PC-9 (cell line): Measurements from ENCODE around the gene SH3RF3. TPM values are rescaled to one million over a fixed set of nuclear protein-coding genes. Genes with fewer than 3 reads are reported as not detected.

Source experiments
- BruUV-seq: library from RNA; stranded (reverse); fragments of 400-500 nt; replicated peaks from 2 replicates; lab custom pipeline; 2021; lab: Mats Ljungman, UMichigan
- CTCF ChIA-PET: fragments of 300-600 bp; sonication (Branson Sonifier 250); formaldehyde crosslinking; loops from one replicate; lab custom pipeline; 2022; ENCODE audit warnings: antibody characterized with exemption; lab: Charles Lee
- POLR2A ChIA-PET: fragments of 300-600 bp; sonication (Branson Sonifier 250); formaldehyde crosslinking; loops from one replicate; lab custom pipeline; 2022; ENCODE audit warnings: antibody characterized with exemption; ENCODE audit not compliant: unreplicated experiment; lab: Charles Lee
- DNase-seq, 2 experiments: peaks; one replicate each; pipeline versions ENCODE4 v3.0.0 to v3.0.0-alpha.2; 2015 to 2022; ENCODE audit warnings: mixed read lengths in 1 of 2
- H2AFZ ChIP-seq: fragments of 200-600 bp; sonication (generic); 2 replicates; pipeline ENCODE4 v1.8.1; 2017; ENCODE audit warnings: antibody characterized with exemption
- H3F3A ChIP-seq: fragments of 200-600 bp; sonication (generic); 2 replicates; pipeline ENCODE4 v1.8.1; 2017; ENCODE audit warnings: antibody characterized with exemption, mild to moderate bottlenecking, low read depth; ENCODE audit not compliant: insufficient read depth
- H3K27ac ChIP-seq: fragments of 200-600 bp; sonication (generic); 2 replicates; pipeline ENCODE4 v1.6.1; 2016; ENCODE audit warnings: mixed run types
- H3K27me3 ChIP-seq: fragments of 200-600 bp; sonication (generic); 2 replicates; pipeline ENCODE4 v1.6.1; 2016; ENCODE audit warnings: low read depth, mixed run types; ENCODE audit not compliant: insufficient read depth
- H3K36me3 ChIP-seq: fragments of 200-600 bp; sonication (generic); 2 replicates; pipeline ENCODE4 v1.6.1; 2016; ENCODE audit warnings: low read depth, mixed run types
- H3K4me1 ChIP-seq: fragments of 200-600 bp; sonication (generic); replicated peaks from 2 replicates; pipeline ENCODE4 v1.6.1; 2016; ENCODE audit warnings: mixed run types; ENCODE audit not compliant: insufficient read depth
- H3K4me2 ChIP-seq: fragments of 200-600 bp; sonication (generic); 2 replicates; pipeline ENCODE4 v1.6.1; 2017; ENCODE audit warnings: mixed run types
- H3K4me3 ChIP-seq: fragments of 200-600 bp; sonication (generic); 2 replicates; pipeline ENCODE4 v1.6.1; 2016; ENCODE audit warnings: mixed run types
- H3K79me2 ChIP-seq: fragments of 200-600 bp; sonication (generic); 2 replicates; pipeline ENCODE4 v1.6.1; 2017; ENCODE audit warnings: low read depth, mixed run types
- H3K9me2 ChIP-seq: fragments of 200-600 bp; sonication (generic); 2 replicates; pipeline ENCODE4 v1.8.1; 2017; ENCODE audit warnings: mild to moderate bottlenecking; ENCODE audit not compliant: insufficient read depth
- H3K9me3 ChIP-seq: fragments of 200-600 bp; sonication (generic); 2 replicates; pipeline ENCODE4 v1.8.1; 2016; ENCODE audit warnings: low read depth; ENCODE audit not compliant: insufficient read depth
- H4K20me1 ChIP-seq: fragments of 200-600 bp; sonication (generic); 2 replicates; pipeline ENCODE4 v1.8.1; 2017; ENCODE audit not compliant: insufficient read depth
- CTCF ChIP-seq: fragments of 200-600 bp; sonication (generic); conservative IDR thresholded peaks from 2 replicates; pipeline ENCODE4 v1.6.1; 2017; ENCODE audit warnings: mixed run types, antibody characterized with exemption, mild to moderate bottlenecking, moderate library complexity
- EZH2 ChIP-seq: fragments of 200-600 bp; sonication (generic); IDR thresholded peaks from 2 replicates; pipeline ENCODE4 v1.8.0; 2017; ENCODE audit warnings: antibody characterized with exemption, low read depth
- intact Hi-C: fragments of 100-400 bp; cut with micrococcal nuclease; formaldehyde crosslinking; loops from one replicate; pipeline ENCODE4 v1.10.0; 2022; ENCODE audit not compliant: unreplicated experiment
- total RNA-seq: library from RNA; stranded (reverse); gene quantifications from 2 replicates; pipeline ENCODE4 v1.2.3, GENCODE V29; 2021

The SH3RF3 gene
- total RNA-seq, 1 experiment from 2014 or later = 6.1 TPM

GRCh38 chr2:109238580-109238979 is 109.6 kb downstream of the SH3RF3 start:
- ChIA-PET CTCF (no interaction called here), POLR2A (no interaction called here)
- Histone ChIP-seq H3K79me2 (peaks cover 53% of the 10 kb centered on the region), H3K9me2 (no peaks in the 10 kb centered on the region), H3K36me3 (0 out of 2 replicates have a peak, but pooled peaks cover 3% of the 10 kb centered on the region), H3F3A (peaks cover 55% of the 10 kb centered on the region), H2AFZ (no peak overlapping the region), H3K27me3 (no peaks in the 10 kb centered on the region), H3K4me2 (peak overlapping the region; percentile 72), H4K20me1 (no peaks in the 10 kb centered on the region), H3K9me3 (0 out of 2 replicates have a peak, but pooled peaks cover 7% of the 10 kb centered on the region), H3K27ac (peak overlapping the region; percentile 88), H3K4me1 (peaks cover 74% of the 10 kb centered on the region), H3K4me3 (peak overlapping the region; percentile 37; the same call in 1 of the 2 replicates)
- BruUV-seq = no TSS peak
- DNase-seq = peak in 1 of 2 experiments; percentile 83
- intact Hi-C loops = no loop called here
- no peak for TF ChIP-seq CTCF
- no peak for TF ChIP-seq EZH2

GRCh38 chr2:109239720-109240119 is 110.7 kb downstream of the SH3RF3 start:
- intact Hi-C loops = loop anchor here (2.0 kb wide), 1 partner anchor 111 kb away; the partner anchor contains the start of gene SH3RF3
- CTCF ChIA-PET = interaction anchor here (0.8 kb wide), 1 partner anchor 92 kb away, joined by 5 read pairs; no protein-coding TSS in a partner anchor

GRCh38 chr2:109242210-109242653 is 113.2 kb downstream of the SH3RF3 start:
- CTCF ChIA-PET = interaction anchor here (1.0 kb wide), 1 partner anchor 268 kb away, joined by 3 read pairs; no protein-coding TSS in a partner anchor
- peak overlapping the region; percentile 72 for H3K4me2 ChIP-seq

More at GRCh38 chr2:109239720-109240119, 110.7 kb downstream of the SH3RF3 start:
- Histone ChIP-seq H3K27me3 (no peaks in the 10 kb centered on the region), H3K36me3 (no peaks in the 10 kb centered on the region), H4K20me1 (no peaks in the 10 kb centered on the region), H3F3A (peaks cover 64% of the 10 kb centered on the region), H3K9me2 (no peaks in the 10 kb centered on the region), H3K4me1 (peaks cover 86% of the 10 kb centered on the region), H3K27ac (peak overlapping the region; percentile 88), H3K9me3 (no peaks in the 10 kb centered on the region), H2AFZ (no peak overlapping the region), H3K4me2 (peak overlapping the region; percentile 72), H3K79me2 (peaks cover 58% of the 10 kb centered on the region), H3K4me3 (peak overlapping the region; percentile 37; the same call in 1 of the 2 replicates)
- POLR2A ChIA-PET = no interaction called here
- TF ChIP-seq EZH2 (no peak), CTCF (no peak)
- BruUV-seq = no TSS peak
- peak; percentile 68 to 89 for DNase-seq

More at GRCh38 chr2:109242210-109242653, 113.2 kb downstream of the SH3RF3 start:
- Histone ChIP-seq H3K4me3 (no peak overlapping the region), H3K9me2 (no peaks in the 10 kb centered on the region), H4K20me1 (no peaks in the 10 kb centered on the region), H2AFZ (no peak overlapping the region), H3K36me3 (no peaks in the 10 kb centered on the region), H3F3A (peaks cover 64% of the 10 kb centered on the region), H3K9me3 (no peaks in the 10 kb centered on the region), H3K27me3 (no peaks in the 10 kb centered on the region), H3K27ac (peak overlapping the region; percentile 88), H3K4me1 (peaks cover 83% of the 10 kb centered on the region), H3K79me2 (peaks cover 62% of the 10 kb centered on the region)
- BruUV-seq = no TSS peak
- POLR2A ChIA-PET = interaction anchor here (0.6 kb wide), 1 partner anchor 28 kb away, joined by 3 read pairs; no protein-coding TSS in a partner anchor
- intact Hi-C loops = no loop called here
- DNase-seq = peak in 1 of 2 experiments; percentile 21
- TF ChIP-seq CTCF (no peak), EZH2 (no peak)
